GM12891 (cell line): Measurements from ENCODE around the gene PIP4K2C.

Source experiments
- PAX5 ChIP-seq: IDR thresholded peaks from 2 replicates; pipeline ENCODE4 v1.6.1; 2011; ENCODE audit warnings: low read length, moderate library complexity, mild to moderate bottlenecking; ENCODE audit not compliant: insufficient read depth, severe bottlenecking
- POLR2A ChIP-seq: IDR thresholded peaks from 2 replicates; pipeline ENCODE4 v1.6.1; 2011; ENCODE audit warnings: low read depth, low read length, control low read depth
- POLR2AphosphoS5 ChIP-seq: IDR thresholded peaks from 2 replicates; pipeline ENCODE4 v1.6.1; 2011; ENCODE audit warnings: low read depth, low read length, control low read depth
- SPI1 ChIP-seq: IDR thresholded peaks from 2 replicates; pipeline ENCODE4 v1.6.1; 2011; ENCODE audit warnings: low read depth, low read length, control low read depth

DNA sequence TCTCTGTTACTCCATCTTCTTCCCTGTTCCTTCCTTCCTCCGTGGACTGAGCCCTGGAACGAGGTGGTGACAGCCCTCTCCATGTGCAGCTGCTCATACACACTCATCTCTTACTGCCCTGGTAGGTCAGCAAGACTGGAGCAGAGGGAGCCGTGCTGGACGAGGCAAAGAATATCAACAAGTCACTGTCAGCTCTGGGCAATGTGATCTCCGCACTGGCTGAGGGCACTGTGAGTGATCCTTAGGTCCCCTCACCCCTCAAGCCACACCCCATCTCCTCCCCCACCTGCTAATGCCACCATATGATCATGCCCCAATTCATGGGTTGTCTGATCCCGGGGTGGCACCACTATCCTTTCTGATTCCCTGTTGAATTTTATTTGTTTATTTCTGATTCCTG lies 22.2 kb upstream of the PIP4K2C start:
- TF ChIP-seq PAX5 (no peak), POLR2A (no peak), POLR2AphosphoS5 (no peak), SPI1 (no peak)
